H1 (cell line): ENCODE measurements around the gene TPRA1. TPM values are rescaled to one million over a fixed set of nuclear protein-coding genes. Genes with fewer than 3 reads are reported as not detected.

ENCODE experiments used
- CEBPB ChIP-seq: IDR thresholded peaks from 2 replicates; pipeline ENCODE4 v1.6.1; 2012; ENCODE audit warnings: low read depth, low read length
- CHD2 ChIP-seq: IDR thresholded peaks from 2 replicates; pipeline ENCODE4 v1.6.1; 2012; ENCODE audit warnings: low read length, improper control_type of control experiment
- CHD7 ChIP-seq: fragments of 300-600 bp; sonication (generic); IDR thresholded peaks from 2 replicates; pipeline ENCODE4 v1.7.1; 2012; ENCODE audit warnings: low read length, moderate library complexity, mild to moderate bottlenecking, inconsistent platforms; ENCODE audit not compliant: insufficient replicate concordance
- E2F6 ChIP-seq: IDR thresholded peaks from 2 replicates; pipeline ENCODE4 v1.6.1; 2012; ENCODE audit warnings: inconsistent platforms
- KDM4A ChIP-seq: IDR thresholded peaks from one replicate; pipeline ENCODE4 v1.7.1; 2012; ENCODE audit warnings: low read depth, mild to moderate bottlenecking, moderate library complexity, low read length, inconsistent platforms; ENCODE audit not compliant: severe bottlenecking
- KDM5A ChIP-seq: fragments of 200-600 bp; IDR thresholded peaks from 2 replicates; pipeline ENCODE4 v1.7.1; 2012; ENCODE audit warnings: mild to moderate bottlenecking, low read length, inconsistent platforms, mixed read lengths
- POLR2A ChIP-seq, 2 experiments: IDR thresholded peaks; 1 replicate in 1 of 2; 2 replicates in 1 of 2; pipeline ENCODE4 v1.6.1; 2011; ENCODE audit warnings: low read depth in 2 of 2, low read length in 2 of 2, mild to moderate bottlenecking in 2 of 2; ENCODE audit errors: control extremely low read depth in 1 of 2
- RAD21 ChIP-seq, 2 experiments: IDR thresholded peaks in 1 of 2; conservative IDR thresholded peaks in 1 of 2; 2 replicates each; pipeline ENCODE4 v1.6.1; 2011; ENCODE audit warnings: low read depth in 2 of 2, low read length in 2 of 2, improper control_type of control experiment in 1 of 2, inconsistent platforms in 1 of 2, mild to moderate bottlenecking in 1 of 2, moderate library complexity in 1 of 2
- SIX5 ChIP-seq: IDR thresholded peaks from 2 replicates; pipeline ENCODE4 v1.6.1; 2011; ENCODE audit warnings: mild to moderate bottlenecking, low read depth, low read length
- TCF12 ChIP-seq: IDR thresholded peaks from 2 replicates; pipeline ENCODE4 v1.6.1; 2011; ENCODE audit warnings: low read depth, mild to moderate bottlenecking, low read length
- TEAD4 ChIP-seq: IDR thresholded peaks from 2 replicates; pipeline ENCODE4 v1.6.1; 2012; ENCODE audit warnings: low read depth, low read length, inconsistent platforms, mixed read lengths
- polyA plus RNA-seq, 7 experiments: library from polyadenylated mRNA; depleted of rRNA in 3 of 7; stranded (reverse) in 5 of 7; unstranded in 2 of 7; fragments of >200 nt in 5 of 7; fragments of 200-250 nt in 2 of 7; gene quantifications; 1 replicate in 5 of 7; 2 replicates in 1 of 7; 4 replicates in 1 of 7; pipeline versions ENCODE4 v1.2.1 to v1.2.3, GENCODE V29; 2011 to 2013; ENCODE audit warnings: missing spikeins in 2 of 7, mixed read lengths in 2 of 7
- total RNA-seq: library from RNA; stranded (reverse); fragmentation: NEBNext Ultra II Directional; extraction: Animal tissue kit (Norgen Biotek cat#: 25700); gene quantifications from 2 replicates; pipeline ENCODE4 v1.2.1, GENCODE V29; 2021

Gene TPRA1
- total and polyA plus RNA-seq, 2 of the 8 experiments (the other 6 are each of a cell fraction or from before 2014, with no cell fraction given), result 18.8 to 38.5 TPM

- TF ChIP-seq CHD7 (no peak), RAD21 (IDR thresholded peaks at IDR 0.05 in 1 of 2, conservative IDR thresholded peaks at IDR 0.05 in 1 of 2; ENCODE audit: low read depth in 2 of 2, low read length in 2 of 2) (no peak), CEBPB (no peak), CHD2 (no peak), SIX5 (no peak), KDM4A (peak; percentile 15), TCF12 (no peak), KDM5A (no peak), TEAD4 (no peak), E2F6 (peak; percentile 100), POLR2A (IDR thresholded peaks at IDR 0.05; ENCODE audit: control extremely low read depth in 1 of 2, low read depth in 2 of 2, low read length in 2 of 2) (no peak)
Measured at GRCh38 chr3:127628788-127629466, 38.4 kb upstream of the TPRA1 start, which contains the start of gene PODXL2 (continued).
